GM15510 (cell line): Measurements from ENCODE around the gene MYO1G.

Experiments
- POLR2A ChIP-seq: IDR thresholded peaks from 3 replicates; pipeline ENCODE4 v1.6.1; 2011; ENCODE audit warnings: borderline replicate concordance; ENCODE audit not compliant: insufficient read length; ENCODE audit errors: extremely low read depth

The MYO1G gene

DNA sequence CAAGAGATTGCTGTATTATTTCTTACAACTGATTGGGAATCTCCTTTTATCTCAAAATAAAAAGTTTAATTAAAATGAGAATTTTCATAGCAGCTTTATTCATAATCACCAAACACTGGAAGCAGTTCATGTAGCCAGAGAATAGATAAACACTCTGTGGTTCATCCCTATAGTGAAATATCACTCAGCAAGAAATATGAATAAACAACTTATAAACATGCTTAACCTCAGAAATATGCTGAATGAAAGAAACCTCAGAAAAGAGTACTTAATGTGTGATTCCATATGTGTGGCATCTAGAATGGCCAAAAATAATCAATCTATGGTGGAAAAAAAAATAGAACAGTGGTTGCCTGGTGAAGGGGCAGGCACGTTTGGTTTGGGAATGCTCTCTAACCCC lies 33.3 kb downstream of the MYO1G start:
- TF ChIP-seq POLR2A = no peak

DNA sequence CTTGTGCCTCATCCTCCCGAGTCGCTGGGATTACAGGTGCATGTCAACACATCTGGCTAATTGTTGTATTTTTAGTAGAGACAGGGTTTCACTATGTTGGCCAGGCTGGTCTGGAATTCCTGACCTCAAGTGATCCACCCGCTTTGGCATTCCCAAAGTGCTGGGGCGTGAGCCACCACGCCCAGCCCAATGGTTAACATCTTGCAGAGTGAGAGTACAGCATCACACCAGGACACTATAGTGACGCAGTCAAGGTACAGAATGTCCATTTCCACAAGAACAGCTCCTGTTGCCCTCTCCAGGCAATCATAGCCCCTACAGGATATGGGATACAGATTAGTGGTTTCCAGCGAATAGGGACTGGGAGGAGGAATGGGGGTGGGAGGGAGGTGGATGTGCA lies 34.0 kb downstream of the MYO1G start:
- TF ChIP-seq POLR2A = no peak

DNA sequence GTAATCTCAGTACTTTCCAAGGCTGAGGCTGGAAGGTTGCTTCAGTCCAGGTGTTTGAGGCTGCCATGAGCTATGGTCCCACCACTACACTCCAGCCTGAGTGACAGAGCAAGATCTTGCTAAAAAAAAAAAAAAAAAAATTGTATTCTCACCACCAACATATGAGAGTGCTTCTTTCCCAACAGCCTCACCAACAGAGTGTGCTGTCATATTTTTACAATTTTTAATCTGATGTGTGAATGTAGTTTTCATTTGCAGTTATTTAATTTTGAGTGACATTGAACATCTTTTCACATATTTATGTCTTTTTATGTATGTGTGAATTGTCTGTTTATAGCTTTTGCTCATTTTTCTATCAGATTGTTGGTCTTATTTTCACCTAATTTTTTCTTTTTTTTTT lies 35.2 kb downstream of the MYO1G start:
- TF ChIP-seq POLR2A = no peak

DNA sequence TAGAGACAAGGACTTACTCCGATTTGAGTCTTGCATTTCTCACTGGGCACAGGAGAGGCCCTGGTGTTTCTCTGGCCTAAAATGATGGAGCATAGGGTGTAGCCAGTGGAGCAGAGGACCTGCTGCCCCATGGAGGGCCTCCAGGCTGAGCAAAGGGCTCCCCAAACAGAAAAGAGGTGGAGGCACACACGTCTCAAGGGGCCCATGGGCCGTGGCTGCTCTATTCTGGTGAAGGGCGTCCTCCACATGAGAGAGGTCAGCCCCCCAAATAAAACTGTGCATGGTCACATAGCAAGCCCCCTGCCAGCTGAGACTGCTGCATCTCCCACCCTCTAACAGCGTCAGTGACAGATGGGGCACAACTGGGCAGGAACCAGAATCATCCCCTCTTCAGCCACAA lies 41.4 kb downstream of the MYO1G start:
- TF ChIP-seq POLR2A = no peak

DNA sequence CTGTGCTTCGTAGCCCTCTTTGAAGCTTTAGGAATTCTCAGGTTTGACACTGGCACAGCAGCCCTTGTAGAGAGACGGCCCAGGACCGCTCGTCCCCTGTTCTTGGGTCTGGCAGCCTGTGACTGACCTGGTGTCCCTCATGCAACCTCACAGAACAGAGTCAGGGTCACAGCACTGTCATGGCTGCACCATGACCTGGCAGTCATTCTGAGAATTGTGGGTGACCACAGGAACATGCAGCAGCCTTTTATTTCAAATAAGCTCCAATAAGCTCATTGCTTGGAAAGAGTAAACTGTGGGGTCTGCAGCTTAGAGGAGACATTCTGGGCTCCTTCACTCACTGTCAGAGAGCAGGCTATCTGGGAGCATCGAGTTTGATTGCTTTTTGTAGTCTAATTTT lies 42.5 kb downstream of the MYO1G start:
- no peak for TF ChIP-seq POLR2A

DNA sequence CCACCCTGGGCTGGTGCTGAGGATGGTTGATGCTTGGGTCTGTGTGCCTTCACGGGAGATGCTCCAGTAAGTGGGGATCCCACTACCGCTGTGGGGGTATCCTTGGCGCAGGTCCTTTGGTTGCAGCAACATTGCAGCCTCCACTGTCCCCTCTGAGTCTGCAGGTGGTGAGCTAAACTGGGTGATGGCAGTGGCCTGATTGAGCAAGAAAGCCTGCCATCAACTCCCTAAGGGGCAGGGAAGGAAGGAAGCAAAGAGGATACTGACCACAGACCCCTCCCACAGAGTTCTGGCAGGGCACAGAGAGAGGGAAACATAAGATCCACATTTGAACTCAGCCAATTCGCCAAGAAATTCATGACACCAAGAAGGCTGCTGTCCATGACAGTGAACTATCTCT lies 43.2 kb downstream of the MYO1G start:
- no peak for TF ChIP-seq POLR2A

DNA sequence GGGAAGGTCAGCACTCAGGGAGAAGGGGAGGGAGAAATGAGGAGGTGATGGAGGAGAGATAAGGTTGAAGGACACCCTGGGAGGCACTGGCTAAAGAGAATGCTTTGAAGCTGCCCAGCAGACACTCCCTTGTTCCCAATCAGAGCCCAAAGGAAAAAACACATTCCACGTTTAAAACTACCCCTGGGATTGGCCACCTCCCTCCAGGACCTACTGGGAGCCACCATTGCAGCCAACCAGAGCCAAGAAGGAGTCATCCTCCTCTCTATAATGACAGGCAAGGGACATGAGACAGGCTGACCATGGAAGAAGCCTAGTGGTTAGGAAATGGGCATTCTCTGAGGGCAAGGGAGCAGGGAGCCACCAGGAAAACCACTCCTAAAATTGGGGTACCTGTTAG lies 43.8 kb downstream of the MYO1G start:
- TF ChIP-seq POLR2A = no peak

DNA sequence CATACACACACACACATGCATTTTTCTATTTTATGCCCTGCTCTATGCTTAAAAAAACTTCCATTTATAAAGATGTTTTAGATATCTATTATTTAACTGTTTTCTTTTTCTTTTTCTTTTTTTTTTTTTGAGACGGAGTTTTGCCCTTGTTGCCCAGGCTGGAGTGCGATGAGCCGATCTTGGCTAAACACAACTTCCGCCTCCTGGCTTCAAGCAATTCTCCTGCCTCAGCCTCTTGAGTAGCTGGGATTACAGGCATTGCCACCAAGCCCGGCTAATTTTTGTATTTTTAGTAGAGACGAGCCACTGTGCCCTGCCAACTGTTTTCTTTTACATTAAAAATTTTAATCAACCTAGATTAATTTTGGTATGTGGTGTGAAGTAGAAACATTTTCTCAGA lies 47.9 kb downstream of the MYO1G start:
- no peak for TF ChIP-seq POLR2A

DNA sequence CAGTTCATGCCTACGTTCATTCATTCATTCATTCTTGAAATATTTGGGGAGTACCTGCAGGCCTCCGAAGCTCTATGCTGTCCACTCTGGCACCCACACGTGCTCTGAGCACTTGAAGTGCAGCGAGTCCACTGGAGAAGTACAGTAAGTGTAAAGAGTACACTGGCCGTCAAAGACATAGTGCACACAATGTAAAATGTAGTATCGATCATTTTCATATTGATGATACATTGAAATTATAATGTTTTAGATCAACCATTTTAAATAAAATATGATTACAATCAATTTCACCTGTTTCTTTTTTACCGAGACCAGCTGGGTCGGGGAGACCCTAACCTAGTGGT lies 56.5 kb downstream of the MYO1G start:
- TF ChIP-seq POLR2A = no peak

DNA sequence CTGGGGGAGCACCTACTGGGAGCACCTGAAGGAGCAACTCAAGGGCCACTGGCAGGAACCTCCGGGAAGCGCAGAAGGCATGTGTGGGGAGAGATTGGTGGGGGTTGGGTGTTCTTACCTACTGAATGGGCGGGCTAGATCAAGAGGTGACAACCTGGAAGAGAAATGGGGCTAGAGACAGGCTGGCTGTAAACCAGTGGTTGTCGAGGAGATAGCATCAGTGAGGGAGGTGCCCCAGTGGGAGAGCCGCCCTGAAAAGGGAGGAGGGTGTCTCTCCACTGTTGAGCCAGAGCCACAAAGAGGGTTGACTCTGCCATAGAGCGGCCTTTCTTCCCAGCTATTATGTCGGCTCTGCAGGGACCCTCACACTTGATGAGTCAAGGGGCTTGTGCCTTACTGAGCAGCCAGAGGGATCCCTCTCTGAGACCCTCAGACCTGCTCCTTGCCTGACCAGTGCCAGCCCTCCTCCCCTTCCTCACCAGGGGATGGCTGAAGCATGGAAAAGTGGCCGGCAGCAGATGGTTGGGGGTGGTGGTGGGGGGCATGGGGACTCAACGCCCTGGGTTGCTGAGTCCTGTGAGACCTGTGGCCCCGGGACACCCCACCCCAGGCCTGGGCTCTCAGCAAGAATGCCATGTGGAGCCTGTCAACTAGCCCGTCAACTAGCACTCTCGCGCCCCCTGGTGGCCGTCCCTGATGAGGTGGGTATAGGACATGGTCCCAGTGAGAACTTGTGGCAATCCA lies 57.0 kb downstream of the MYO1G start:
- TF ChIP-seq POLR2A = no peak

DNA sequence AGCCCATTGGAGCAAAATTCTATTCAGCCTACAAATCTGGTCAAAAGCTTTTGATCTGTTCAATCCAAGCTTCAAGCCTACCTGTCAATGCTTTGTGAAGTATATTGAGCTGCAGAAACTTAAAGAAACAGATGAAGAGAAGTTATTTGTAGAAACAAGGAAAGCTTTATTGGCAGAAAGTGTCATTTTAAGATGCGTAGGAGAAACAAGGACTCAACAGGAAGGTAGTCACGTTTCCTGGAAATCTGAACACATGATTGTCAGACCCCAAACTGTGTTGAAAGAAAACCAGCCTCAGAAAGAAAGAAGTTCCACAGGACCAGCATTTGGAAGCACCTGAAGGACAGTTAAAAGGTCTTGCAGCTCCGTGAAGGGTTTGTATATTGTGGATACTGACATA lies 58.7 kb downstream of the MYO1G start:
- no peak for TF ChIP-seq POLR2A

DNA sequence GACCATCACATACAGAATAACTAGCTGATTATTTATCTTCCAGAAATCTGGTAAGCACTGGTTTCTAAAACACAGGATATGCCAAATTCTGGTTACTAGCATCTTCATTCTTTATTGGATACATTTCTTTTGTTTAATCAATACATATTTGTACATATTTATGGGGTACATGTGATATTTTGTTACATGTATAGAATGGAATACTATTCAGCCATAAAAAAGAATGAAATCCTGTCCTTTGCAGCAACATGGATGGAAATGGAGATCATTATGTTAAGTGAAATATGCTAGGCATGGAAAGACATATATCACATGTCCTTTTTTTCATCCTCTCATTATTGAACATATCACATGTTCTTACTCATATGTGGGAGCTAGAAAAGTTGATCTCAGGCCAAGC lies 60.8 kb downstream of the MYO1G start:
- TF ChIP-seq POLR2A = no peak

DNA sequence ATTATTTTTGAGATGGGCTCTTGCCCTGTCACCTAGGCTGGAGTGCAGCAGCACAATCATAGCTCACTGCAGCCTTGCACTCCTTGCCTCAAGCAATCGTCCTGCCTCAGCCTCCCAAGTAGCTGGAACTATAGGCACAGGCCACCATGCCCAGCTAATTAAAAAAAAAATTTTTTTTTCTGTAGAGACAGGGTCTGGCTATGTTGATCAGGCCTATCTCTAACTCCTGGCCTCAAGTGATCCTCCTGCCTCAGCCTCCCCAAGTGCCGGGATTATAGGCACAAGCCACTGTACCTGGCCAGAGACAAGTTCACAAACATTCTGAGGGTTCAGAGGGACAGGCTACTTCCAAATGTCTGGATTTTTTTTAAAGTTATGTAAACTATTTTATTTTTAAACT lies 61.4 kb downstream of the MYO1G start:
- no peak for TF ChIP-seq POLR2A

DNA sequence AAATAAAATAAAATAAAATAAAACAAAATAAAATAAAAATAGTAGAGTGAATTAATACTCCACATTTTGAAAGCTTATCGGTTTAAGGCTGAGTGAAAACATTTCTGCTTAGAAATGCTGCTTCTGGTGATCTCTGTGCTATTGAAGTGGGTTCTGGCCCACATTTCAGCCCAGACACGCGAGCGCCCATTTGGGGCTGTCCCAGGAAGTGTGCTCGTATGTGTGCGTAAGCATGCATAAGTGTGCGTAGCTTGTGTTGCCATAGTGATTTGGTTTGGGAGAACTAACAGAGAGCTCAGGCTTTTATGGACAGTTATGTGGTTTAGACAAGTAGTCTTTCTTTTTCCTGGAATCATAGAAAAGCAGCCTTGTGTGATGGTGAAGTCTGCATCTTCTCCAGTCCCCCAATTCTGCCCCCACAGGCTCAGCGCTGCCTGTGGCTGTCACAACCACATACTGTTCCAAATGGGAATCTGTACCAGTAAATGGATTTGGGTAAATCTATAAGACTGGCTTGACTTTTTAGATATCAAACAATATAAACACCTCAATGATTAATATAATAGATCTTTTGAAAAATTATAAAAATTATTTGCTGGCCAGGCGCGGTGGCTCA lies 63.7 kb downstream of the MYO1G start:
- no peak for TF ChIP-seq POLR2A

DNA sequence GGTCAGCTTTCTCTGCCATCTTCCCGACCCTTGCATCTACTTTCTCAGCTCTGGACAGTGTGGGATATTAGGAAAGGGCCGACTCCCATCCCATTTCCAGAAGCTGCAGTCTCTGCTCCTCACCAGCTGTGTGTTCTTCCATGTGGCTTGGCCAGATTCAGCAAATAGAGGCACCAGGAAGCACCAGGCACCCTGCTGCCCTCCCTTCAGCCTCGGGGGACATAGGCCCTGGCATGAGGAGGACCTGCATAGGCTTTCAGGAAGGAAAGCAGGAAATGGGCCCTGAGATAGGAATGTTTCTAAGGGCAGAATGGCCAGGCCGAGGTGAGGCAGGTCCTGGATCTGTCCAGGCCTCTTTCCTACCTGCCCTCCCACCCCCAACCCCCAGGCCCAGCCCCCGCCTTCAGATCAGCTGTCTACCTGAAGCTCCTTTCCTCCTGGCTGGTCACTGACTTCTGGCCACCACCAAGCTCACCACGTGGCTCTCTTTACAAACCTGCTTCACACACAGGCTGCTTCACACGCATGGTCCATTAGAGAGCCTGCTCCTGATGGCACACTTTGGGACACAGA lies 66.0 kb downstream of the MYO1G start:
- TF ChIP-seq POLR2A = no peak
